COLO668 (cell line): ENCODE data around the gene ALPL.
A peak's percentile ranks its signal among the peaks of the same experiment; 100 is the strongest.

Experiments
- DNase-seq: peaks from one replicate; lab custom pipeline; 2025; ENCODE audit not compliant: unreplicated experiment; lab: John Stamatoyannopoulos, UW

ALPL gene

DNA sequence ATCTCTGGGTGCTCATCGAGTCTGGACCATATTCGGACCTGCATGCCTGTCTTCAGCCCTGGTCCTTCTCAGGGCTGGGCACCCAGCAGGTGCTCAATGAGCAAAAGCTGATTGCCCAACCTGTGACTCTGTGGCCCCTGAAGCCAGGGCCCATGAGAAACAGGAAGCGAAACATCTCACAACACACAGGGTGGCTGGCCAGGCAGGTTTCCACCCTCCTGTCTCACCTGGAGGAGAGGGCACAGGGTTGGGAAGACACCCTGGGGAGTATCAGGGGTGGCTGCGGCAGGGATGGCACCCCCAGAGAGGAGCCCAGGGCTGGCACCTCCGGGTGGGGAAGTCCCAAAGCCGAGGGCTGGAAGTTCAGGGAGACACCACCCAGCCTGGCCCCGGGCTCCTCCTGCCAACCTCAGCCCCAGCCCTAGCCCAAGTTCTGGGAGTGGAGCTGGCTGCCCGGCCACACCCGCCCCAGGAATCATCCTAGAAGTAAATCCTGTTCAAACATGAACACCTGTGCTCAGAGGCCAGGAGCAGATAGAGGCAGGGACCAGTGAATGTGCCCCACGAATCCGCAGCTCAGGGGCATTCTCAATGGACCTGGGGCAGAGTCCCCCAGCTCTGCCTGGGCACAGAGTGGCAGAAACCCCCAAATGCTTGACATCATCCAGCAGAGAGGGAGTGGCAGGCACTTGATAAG, 105.3 kb downstream of the ALPL start:
- DNase-seq, result no peak

DNA sequence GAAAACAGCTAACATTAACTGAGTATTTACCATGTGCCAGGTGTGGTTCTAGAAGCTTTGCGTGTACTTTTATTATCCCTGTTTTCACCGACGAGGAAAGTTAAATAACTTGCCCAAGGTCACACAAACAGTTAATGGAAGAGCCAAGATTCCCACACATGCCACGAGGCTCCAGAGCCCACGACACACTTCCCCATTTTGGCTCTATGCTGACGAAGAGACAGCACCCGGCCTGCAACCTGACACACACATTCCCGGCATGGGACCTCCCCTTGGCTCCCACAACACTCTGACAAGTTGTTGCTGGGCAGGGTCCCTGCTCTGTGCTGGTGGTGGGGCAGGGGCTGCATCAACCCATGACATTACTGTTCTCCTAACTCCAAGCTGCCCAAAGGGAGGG, 107.1 kb downstream of the ALPL start:
- DNase-seq, result no peak

DNA sequence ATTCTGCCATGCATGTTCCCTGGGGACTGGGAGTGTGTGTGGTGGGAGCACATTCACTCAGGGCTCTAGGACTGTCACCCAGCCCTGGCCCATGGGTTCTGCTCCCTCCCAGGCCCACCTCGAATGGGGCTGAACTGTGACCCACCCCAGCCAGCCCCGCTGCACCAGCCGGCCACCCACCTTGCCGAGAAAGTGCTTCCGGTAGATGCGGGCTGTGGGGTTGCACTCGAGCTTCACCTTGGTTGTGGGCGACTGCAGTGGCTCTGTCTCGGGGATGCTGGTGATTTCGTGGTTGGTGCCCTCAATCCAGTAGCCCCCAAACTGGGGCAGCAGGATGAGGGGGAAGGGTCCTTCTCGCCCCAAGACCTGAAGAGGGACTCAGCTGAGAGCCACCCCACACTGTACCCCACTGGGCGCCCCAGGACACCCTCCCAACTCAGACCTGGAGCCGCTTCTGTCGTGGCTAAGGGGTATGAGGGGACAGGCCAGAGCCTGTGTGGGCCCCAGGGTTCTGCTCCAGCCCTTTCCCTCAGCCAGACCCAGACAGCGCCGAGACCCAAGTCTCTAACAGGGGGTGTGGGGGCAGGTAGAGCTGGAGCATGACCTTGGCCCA, 108.0 kb downstream of the ALPL start:
- DNase-seq, result no peak

DNA sequence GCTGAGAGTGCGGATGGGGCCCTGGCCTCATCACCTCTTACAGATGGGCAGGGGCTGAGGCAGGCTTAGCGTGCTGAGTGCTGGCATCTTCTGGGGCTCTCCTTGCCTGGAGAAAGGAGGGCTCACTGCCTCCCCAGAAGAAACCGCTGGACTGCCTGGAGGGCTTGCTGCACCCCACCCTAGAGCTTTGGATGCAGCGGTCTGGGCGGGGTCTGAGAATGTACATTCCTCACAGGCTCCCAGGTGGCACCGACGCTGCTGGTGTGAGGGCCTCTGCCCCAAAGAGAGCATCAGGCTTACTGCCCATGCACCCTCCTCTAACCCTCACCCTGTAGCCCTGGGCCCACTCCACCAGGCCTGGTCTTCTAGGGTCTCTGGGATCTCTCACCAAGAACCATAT, 108.8 kb downstream of the ALPL start:
- no peak for DNase-seq

DNA sequence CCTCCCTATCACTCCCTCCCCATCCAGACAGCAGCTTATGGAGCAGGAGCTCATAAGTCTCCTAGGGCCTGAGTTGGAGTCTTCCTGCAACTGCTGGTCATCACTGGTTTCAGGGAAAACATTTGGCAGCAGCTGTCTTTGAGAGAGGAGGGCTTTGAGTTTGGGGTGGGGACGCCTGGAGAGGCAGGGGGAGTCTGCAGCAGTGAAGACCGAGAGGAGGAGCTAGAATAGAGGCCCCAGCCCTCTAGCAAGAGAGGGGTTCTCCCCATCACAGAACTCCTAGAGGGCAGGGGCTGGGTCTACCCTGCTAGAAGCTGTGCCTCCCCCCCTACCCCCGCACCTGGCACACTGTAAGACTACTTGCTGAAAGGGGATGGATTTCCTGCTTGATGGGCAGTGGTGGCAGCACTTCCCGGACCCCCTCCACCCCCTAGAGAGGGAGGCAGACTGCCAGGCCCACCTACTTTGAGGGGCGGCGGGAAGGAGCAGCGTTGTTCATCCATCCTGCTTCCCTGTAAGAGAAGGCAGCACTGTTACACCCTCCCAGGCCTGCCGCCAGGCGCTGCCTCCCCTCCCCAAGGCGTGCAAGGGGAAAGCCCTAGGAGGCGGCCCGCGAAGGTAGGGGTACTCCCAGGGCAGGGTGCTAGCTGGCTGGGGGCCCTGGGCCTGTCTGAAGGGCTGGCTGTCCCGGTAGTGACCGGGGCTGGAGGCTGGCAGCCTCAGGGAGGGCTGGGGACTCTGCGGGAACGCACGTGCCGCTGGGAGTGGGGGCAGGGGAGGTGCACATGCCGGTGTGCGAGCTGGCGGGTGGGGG, 109.5 kb downstream of the ALPL start:
- DNase-seq, result no peak

DNA sequence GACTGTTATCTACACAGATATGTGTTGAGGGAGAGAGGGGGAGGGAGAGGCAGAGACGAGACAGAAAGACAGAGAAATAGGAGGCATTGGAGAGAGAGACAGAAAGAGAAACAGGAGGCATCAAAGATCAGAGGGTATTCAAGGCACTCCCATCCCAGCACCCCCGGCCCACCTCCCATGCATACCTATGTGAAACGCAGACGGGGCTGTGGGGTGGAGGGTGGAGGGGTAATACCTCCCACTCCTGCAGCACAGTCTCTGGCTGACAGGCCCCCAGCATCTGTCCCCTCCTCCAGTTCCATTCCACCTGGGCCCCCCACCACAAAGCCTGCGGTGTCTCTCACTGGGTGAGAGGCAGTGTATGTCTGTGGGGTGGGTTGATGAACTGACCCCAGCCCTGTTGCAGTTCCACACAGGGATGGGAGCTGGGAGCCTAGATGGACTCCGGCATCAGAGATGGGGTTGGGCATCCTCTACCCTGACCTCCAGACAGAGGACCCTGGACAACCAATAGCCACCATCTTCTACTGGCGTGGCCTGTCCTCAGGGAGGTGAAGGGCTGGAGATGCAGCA, 110.2 kb downstream of the ALPL start:
- DNase-seq, result no peak

DNA sequence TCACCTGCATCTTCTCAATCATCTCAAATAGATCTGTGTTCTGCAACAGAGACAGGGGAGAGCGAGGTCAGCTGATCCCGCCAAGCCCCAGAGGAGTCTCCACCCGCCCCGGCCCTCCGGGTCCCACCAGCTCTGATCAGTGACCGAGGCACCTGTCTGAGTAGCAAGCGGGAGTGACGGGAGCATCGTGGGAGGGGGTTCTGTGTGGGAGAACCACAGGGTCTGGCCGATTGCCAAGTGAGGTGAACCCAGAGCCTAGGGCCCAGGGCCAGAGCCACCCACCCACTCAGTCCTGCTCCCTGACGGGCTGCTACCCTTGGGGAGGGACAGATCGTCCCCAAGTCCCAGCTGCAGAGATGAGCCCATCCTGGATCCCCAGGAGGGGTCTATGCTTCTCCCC, 110.8 kb downstream of the ALPL start:
- peak; percentile 27 for DNase-seq

DNA sequence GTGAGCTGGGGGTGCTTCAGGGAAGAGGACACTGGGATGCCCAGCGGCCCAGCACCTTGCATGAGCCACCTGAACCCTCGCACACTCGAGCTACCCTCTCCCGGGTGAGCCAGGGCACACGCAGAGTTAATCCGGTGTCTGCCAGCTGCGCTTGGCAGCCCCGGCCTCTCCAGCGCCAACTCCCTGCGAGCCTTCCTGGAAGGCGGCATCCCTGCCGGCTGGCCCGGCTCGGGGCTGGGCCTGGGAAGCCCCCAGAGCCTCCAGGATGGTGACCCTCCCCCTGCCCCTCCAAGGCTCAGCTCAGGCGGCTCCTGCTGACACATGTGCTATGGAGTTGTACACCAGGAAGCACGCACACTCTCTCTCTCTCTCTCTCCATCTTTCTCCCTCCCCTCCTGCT, 111.3 kb downstream of the ALPL start:
- DNase-seq, result peak; percentile 41

DNA sequence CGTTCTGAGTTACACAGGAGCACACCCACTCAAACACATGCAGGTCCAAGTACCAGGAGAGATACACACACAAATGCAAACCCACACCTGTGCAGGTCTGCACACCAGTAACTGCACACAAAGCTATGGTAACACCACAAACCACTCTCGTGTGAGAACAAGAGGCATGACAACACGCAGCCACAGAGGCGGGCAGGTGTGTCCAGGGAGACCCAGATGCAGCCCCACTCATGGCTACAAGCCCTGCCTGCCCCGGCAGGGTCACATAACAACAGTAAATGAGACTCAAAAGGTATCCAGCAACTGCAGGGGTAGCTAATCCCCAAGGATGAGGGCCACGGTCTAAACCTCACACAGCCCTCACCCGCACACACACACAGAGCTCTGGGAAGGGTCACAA, 111.8 kb downstream of the ALPL start:
- no peak for DNase-seq

DNA sequence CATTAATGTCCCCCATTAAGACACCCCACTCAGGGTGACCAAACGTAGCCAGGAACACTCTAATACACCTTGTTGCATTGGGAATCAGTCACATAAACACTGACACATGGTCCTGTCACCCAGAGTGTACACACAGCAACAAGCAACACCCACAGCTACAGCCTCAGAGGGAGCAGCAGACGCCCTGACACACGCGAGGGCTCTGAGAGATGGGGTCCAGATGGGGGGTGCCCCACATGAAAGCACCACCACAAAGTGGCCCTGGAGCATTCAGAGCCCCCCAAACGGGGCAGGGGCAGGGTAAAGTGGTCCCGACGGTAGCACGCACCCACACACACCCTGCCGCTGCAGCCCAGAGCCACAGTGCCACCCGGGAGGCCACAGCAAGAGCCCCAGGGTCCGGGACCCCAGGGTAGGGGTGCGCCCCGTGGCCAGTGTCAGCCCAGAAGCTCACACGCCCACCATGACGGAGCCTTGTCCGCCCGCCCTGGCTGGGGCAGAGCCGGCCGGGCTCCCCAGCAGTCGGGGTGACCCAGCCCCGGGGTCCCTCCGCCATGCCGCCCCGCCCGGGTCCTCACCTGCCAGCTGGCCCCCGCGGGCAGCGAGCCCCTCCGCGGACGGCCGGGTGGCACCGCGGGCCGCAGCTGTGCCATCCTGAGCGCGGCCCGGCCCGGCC, 112.7 kb downstream of the ALPL start:
- DNase-seq, result no peak

DNA sequence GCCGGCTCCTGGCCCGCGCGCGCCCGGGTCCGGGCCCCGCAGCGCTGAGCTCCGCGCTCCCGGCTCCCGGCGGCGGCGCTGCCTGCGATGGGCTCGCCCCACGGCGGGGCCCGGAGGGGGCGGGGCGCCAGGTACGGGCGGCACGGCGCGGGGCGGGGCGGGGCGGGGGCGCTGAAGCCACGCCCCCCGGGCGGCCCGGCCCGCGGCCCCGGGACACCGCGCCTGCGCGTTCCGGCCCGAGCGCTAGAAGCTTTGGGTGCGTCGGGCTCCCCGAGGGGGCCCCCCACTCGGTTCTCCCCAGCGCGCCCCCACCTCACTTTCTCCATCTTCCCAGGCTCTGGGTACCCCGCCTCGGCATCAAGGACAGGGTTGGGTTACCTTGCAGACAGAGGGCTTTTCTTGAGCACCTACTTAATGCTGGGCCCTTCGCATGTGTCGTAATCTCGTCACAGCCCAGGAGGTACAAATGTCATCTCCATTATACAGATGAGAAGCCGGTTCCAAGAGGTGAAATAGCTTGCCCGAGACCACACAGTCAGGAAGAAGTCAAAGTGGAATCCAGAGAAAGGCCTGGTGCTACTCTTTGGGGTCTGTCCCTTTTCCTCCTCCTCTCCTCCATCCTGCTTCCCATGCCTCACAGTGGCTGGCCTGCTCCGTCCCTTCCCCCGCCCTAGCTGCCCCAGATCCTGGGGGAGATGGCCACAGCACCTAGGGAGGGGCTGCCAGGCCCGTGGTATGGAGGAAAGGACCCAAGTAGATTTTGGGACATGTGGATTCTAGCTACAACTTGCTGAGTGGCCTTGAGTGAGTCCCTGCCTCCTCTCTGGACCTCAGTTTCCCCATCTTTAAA, 113.5 kb downstream of the ALPL start:
- DNase-seq, result no peak

DNA sequence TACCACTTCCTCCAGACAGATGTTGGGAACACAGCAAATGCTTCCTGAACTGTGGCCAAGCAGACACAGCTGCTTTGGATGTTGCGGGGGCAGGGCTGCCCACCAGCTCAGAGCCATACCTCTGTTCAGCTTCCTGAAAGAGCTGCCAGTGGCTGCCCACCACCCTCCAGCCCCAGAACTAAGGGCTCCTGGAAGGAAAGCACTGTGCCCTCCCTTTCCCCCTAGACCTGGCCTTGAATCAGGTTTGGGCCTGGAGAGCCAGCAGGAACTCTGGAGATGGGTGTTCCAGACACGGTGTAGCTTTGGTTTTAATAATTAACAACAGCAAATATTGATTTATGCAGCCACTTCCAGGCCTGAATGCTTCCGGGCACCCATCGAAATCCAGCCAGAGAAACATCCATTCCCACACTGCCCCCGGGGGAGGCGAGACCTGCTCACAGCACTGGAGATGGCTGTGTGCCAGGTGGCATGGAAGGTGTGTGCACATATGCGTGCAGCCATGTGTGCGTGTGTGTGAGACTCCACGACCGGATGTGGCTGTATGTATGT, 114.3 kb downstream of the ALPL start:
- DNase-seq, result peak; percentile 100

DNA sequence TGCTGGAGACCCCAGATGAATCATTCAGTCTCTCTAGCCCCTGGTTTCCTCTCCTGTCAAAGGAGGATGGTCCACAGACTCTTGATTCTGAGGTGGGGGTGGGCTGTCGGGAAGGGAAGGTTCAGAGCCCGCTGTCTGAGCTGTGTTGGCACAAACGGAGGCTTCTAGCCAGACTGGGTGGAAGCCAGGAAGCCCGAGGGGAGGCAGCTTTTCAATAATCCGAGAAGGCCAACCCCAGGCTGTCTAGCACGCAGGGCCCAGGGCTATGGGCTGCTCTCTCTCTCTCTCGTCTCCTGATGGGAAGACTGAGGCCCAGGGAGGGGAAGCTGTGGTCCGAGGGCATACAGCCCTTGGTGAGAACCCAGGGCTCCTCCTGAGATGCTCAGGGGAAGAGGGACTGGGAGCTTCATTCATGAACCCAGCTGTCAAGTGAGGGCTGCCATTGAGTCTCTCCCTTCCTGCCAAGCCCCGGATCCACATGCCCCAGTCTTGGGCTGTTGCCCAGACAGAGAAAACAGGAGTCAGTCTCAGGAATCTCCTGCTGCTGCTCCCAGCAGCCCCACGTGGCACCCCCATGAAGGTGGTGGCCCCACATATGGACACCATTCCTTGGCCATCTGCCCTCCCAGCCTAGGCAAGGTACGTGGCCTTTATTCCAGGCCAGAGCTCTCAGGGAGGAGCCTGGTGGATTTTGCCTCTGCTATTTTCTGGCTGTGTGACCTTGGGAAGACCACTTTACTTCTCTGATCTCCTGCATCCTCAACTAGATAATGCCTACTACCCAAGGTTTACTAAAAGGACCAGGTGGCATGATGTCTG, 115.6 kb downstream of the ALPL start:
- no peak for DNase-seq

DNA sequence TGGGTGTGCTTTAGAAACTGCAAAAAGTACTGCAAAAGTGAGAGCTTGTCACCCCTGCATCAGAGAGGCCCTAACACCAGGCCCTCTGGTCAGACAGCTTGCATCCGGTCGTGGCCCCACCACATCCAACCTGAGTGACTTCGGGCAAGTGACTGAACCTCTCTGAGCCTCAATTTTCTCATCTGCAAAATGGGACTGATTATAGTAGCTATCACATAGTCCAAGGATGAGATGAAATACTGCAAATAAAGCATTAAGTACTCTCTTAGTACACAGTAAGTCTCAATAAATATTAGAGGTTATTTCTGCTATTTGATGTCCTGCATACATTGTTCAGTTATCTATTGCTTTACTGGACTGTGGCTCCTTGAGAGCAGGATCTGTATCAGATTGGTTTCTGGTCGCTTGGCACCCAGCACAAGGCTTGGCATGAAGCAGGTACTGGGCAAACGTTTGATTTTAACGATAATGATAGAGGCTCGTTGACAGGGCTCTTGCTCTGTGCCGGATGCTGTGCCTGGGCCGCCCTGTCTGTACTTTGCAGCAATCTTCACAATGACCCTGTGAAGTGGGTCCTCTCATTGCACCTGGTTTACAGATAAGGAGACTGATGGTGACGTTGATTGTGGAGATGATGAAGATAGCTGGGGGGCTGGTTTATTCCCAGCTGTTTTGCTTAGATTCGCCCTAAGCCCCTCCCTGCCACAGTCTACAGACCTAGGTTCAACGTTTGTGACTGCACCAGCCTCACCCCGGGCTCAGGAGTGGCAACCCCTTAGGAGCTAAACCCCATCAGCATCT, 116.4 kb downstream of the ALPL start:
- DNase-seq, result no peak

DNA sequence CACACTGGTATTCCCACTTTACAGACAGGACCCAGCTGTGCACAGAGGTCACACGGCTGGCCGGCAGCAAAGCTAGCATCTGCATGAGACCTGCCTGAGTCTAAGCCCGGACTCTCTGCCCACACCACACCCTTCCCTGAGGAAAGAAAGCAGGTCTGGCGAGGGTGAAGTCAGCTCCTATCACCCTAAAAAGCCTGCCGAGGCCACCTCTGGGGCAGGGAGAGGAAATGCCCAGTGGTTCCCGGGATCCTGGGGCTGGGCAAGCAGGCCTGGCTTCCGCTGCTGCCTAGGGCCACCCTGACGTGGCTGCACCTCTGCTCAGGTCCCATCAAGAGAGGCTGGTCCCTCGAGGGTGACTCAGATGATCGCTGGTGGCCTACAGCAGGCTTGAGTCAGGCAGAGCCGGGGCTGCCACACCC, 117.7 kb downstream of the ALPL start:
- no peak for DNase-seq
